GM18499 (cell line): ENCODE results near the gene MCUB.
"Not testable (repeated sequence)": the region's sequence is repeated elsewhere in the genome, so short reads cannot be mapped to it uniquely, and the experiment has no call there.

ENCODE experiments used
- ATAC-seq: cut with Tn5 transposase; IDR thresholded peaks from one replicate; pipeline ENCODE4 v1.9.1; 2021; ENCODE audit warnings: moderate number of reproducible peaks; ENCODE audit not compliant: insufficient read depth, unreplicated experiment

MCUB gene

GRCh38 chr4:109675181-109675580, 115.1 kb downstream of the MCUB start:
- ATAC-seq, result no peak

GRCh38 chr4:109675843-109676242, 115.8 kb downstream of the MCUB start:
- no peak for ATAC-seq

- no peak for ATAC-seq
These were observed 116.8 kb downstream of the MCUB start for GRCh38 chr4:109676886-109677285.

- not testable (repeated sequence) for ATAC-seq
These were observed 118.4 kb downstream of the MCUB start for GRCh38 chr4:109678472-109678871.

GRCh38 chr4:109678925-109679324, 118.9 kb downstream of the MCUB start:
- ATAC-seq, result not testable (repeated sequence)

- ATAC-seq, result no peak
These were observed 122.8 kb downstream of the MCUB start for GRCh38 chr4:109682875-109683274.

- ATAC-seq, result no peak
These were observed 123.7 kb downstream of the MCUB start for GRCh38 chr4:109683621-109684253.

- ATAC-seq, result no peak
These were observed 124.7 kb downstream of the MCUB start for GRCh38 chr4:109684727-109685126.

GRCh38 chr4:109690690-109691410, 130.8 kb downstream of the MCUB start:
- peak; percentile 84 for ATAC-seq

- ATAC-seq, result no peak
These were observed 131.4 kb downstream of the MCUB start for GRCh38 chr4:109691411-109691920.

- no peak for ATAC-seq
These were observed 138.6 kb downstream of the MCUB start for GRCh38 chr4:109698656-109699055.

- no peak for ATAC-seq
These were observed 139.6 kb downstream of the MCUB start for GRCh38 chr4:109699553-109700225.

GRCh38 chr4:109701566-109702410, 141.7 kb downstream of the MCUB start:
- ATAC-seq, result no peak

- peak; percentile 49 for ATAC-seq
These were observed 143.1 kb downstream of the MCUB start, which contains the start of gene CASP6 for GRCh38 chr4:109702950-109703663. Gene CASP6 (minus strand): TSS chr4:109703445. CDS start chr4:109703395, 50 bp downstream.

- ATAC-seq, result no peak
These were observed 143.8 kb downstream of the MCUB start for GRCh38 chr4:109703664-109704361.

GRCh38 chr4:109708435-109708834, 148.4 kb downstream of the MCUB start:
- ATAC-seq, result no peak

GRCh38 chr4:109708990-109709389, 148.9 kb downstream of the MCUB start:
- peak; percentile 90 for ATAC-seq

GRCh38 chr4:109713500-109713899, 153.5 kb downstream of the MCUB start:
- no peak for ATAC-seq

- no peak for ATAC-seq
These were observed 158.7 kb downstream of the MCUB start for GRCh38 chr4:109718759-109719158.
